ENCODE results near the gene LYVE1.

DNA sequence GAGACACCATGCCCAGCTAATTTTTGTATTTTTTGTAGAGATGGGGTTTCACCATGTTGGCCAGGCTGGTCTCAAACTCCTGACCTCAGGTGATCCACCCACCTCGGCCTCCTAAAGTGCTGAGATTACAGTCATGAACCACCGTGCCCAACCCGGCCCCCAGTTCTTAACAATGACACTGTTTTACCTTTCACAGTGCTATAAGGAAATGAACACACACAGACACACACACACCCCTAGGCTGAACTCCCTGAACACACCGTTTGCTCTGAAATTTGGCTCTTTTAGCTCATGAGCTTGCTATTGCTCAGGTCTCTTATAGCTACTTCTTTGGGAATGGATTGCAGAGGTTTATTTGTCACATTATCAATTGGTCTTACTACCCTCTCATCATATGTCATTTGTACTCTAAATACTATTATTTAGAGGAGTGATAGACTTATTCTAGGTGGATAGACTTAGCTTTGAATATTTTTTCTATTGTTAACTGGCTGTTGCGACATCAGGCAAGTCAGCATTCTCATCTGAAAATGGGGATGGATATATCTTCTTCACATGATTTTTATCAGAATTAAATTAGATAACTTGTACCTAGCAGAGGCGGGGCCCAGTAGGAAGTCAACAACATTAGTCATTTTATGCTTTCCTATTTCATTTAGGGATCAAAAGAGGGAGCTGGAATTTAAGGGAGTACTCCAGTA, 2.1 kb downstream of the LYVE1 start:
- TF ChIP-seq CTCF (IDR thresholded peaks at IDR 0.05) (no peak), EZH2 (IDR thresholded peaks at IDR 0.05; ENCODE audit: borderline replicate concordance, insufficient read depth, low read depth, low read length, poor library complexity, severe bottlenecking) (no peak)

Measured in B cell (primary cell).